Common myeloid progenitor, CD34-positive (primary cell): ENCODE data around the gene ASB4.
"Not testable (repeated sequence)": the region's sequence is repeated elsewhere in the genome, so short reads cannot be mapped to it uniquely, and the experiment has no call there.

ENCODE experiments used
- CTCF ChIA-PET: fragments of 350-600 bp; sonication (Branson Sonifier 250); formaldehyde crosslinking; loops from one replicate; lab custom pipeline; 2021; ENCODE audit warnings: antibody characterized with exemption; lab: Charles Lee
- POLR2A ChIA-PET: fragments of 350-600 bp; sonication (Branson Sonifier 250); formaldehyde crosslinking; loops from one replicate; lab custom pipeline; 2021; ENCODE audit warnings: antibody characterized with exemption; lab: Charles Lee
- DNase-seq, 3 donors: peaks; one replicate each; pipeline versions ENCODE4 v3.0.0 to v3.0.0-alpha.2; 2013
- H3K27ac ChIP-seq, 2 experiments: 1 replicate in 1 of 2; 2 replicates in 1 of 2; pipeline ENCODE4 v1.7.0; 2013; ENCODE audit warnings: inconsistent platforms in 2 of 2, low read length in 2 of 2, mild to moderate bottlenecking in 2 of 2, low read depth in 1 of 2, moderate library complexity in 1 of 2; ENCODE audit not compliant: severe bottlenecking in 2 of 2, insufficient read depth in 1 of 2, poor library complexity in 1 of 2
- H3K27me3 ChIP-seq, 5 experiments: replicated peaks in 2 of 5; 1 replicate in 3 of 5; 2 replicates in 2 of 5; pipeline versions ENCODE4 v1.6.1 to v1.7.0; 2013; ENCODE audit warnings: low read length in 4 of 5, mild to moderate bottlenecking in 2 of 5, moderate library complexity in 2 of 5, inconsistent platforms in 1 of 5; ENCODE audit not compliant: insufficient read depth in 5 of 5, control insufficient read depth in 4 of 5
- H3K36me3 ChIP-seq, 4 experiments: 1 replicate in 2 of 4; 2 replicates in 2 of 4; pipeline versions ENCODE4 v1.6.1 to v1.7.0; 2013; ENCODE audit warnings: low read length in 3 of 4, control low read depth in 1 of 4, mild to moderate bottlenecking in 1 of 4; ENCODE audit not compliant: control insufficient read depth in 4 of 4, insufficient read depth in 4 of 4
- H3K4me1 ChIP-seq, 4 experiments: 1 replicate in 3 of 4; 2 replicates in 1 of 4; pipeline versions ENCODE4 v1.6.1 to v1.7.1; 2013; ENCODE audit warnings: low read length in 3 of 4, mild to moderate bottlenecking in 3 of 4, control low read depth in 1 of 4, inconsistent platforms in 1 of 4, moderate library complexity in 1 of 4; ENCODE audit not compliant: control insufficient read depth in 4 of 4, insufficient read depth in 4 of 4; ENCODE audit errors: control extremely low read depth in 1 of 4
- H3K4me3 ChIP-seq, 7 experiments: 1 replicate in 4 of 7; 2 replicates in 3 of 7; pipeline versions ENCODE4 v1.5.1 to v1.7.0; 2013; ENCODE audit warnings: mild to moderate bottlenecking in 7 of 7, low read length in 6 of 7, moderate library complexity in 6 of 7, inconsistent platforms in 2 of 7, low read depth in 2 of 7, control low read depth in 1 of 7; ENCODE audit not compliant: insufficient read depth in 4 of 7, control insufficient read depth in 1 of 7; ENCODE audit errors: extremely low read depth in 1 of 7
- H3K9me3 ChIP-seq, 5 experiments: 1 replicate in 4 of 5; 2 replicates in 1 of 5; pipeline versions ENCODE4 v1.6.1 to v1.7.1; 2013; ENCODE audit warnings: low read length in 4 of 5, mild to moderate bottlenecking in 2 of 5, inconsistent platforms in 1 of 5, low read depth in 1 of 5, moderate library complexity in 1 of 5; ENCODE audit not compliant: control insufficient read depth in 4 of 5, insufficient read depth in 2 of 5; ENCODE audit errors: control extremely low read depth in 1 of 5
- WGBS: methylation state at CpG from one replicate; pipeline ENCODE4 v1.1.5; 2013; ENCODE audit not compliant: insufficient coverage; 5-methylcytosine and 5-hydroxymethylcytosine counted together

The ASB4 gene

GRCh38 chr7:95550546-95550945 is 64.8 kb downstream of the ASB4 start:
- Histone ChIP-seq H3K4me1 (no peaks in the 10 kb centered on the region), H3K4me3 (no peak overlapping the region), H3K27me3 (no peaks in the 10 kb centered on the region), H3K36me3 (no peaks in the 10 kb centered on the region), H3K27ac (no peak overlapping the region), H3K9me3 (no peaks in the 10 kb centered on the region)
- ChIA-PET POLR2A (no interaction called here), CTCF (no interaction called here)
- 89% methylated on average over 4 of the region's 4 CpGs for WGBS
- no peak for DNase-seq

- 97% methylated on average over 36 of the region's 45 CpGs for WGBS
- POLR2A ChIA-PET, DNase-seq, H3K36me3 ChIP-seq, H3K4me3 ChIP-seq, H3K4me1 ChIP-seq, H3K9me3 ChIP-seq, H3K27me3 ChIP-seq, H3K27ac ChIP-seq: not testable (repeated sequence)
- CTCF ChIA-PET, result interaction anchor here (0.9 to 1.0 kb wide), 2 partner anchors 9 to 40 kb away, joined by 3 to 4 read pairs; no protein-coding TSS in a partner anchor
Observed at GRCh38 chr7:95552010-95552926, 66.5 kb downstream of the ASB4 start.

GRCh38 chr7:95553939-95554338 is 68.2 kb downstream of the ASB4 start:
- WGBS, result 100% methylated on average over 1 of the region's 2 CpGs
- no peaks in the 10 kb centered on the region for H3K4me1 ChIP-seq
- H3K27me3 ChIP-seq, result no peaks in the 10 kb centered on the region
- POLR2A ChIA-PET, result no interaction called here
- H3K9me3 ChIP-seq, result no peaks in the 10 kb centered on the region
- H3K4me3 ChIP-seq, result no peak overlapping the region
- DNase-seq, result no peak
- no peaks in the 10 kb centered on the region for H3K36me3 ChIP-seq
- CTCF ChIA-PET, result no interaction called here
- no peak overlapping the region for H3K27ac ChIP-seq

- Histone ChIP-seq H3K4me1 (no peaks in the 10 kb centered on the region), H3K36me3 (no peaks in the 10 kb centered on the region), H3K4me3 (no peak overlapping the region), H3K9me3 (no peaks in the 10 kb centered on the region), H3K27ac (no peak overlapping the region), H3K27me3 (no peaks in the 10 kb centered on the region)
- DNase-seq, result no peak
- POLR2A ChIA-PET, result no interaction called here
- CTCF ChIA-PET, result interaction anchor here (2.1 to 3.0 kb wide), 2 partner anchors 11 to 130 kb away, joined by 6 to 10 read pairs; no protein-coding TSS in a partner anchor
- WGBS, result 100% methylated on average over 1 of the region's 2 CpGs
Observed at GRCh38 chr7:95556777-95557176, 71.0 kb downstream of the ASB4 start.

- H3K9me3 ChIP-seq, result no peaks in the 10 kb centered on the region
- no peak overlapping the region for H3K4me3 ChIP-seq
- H3K27ac ChIP-seq, result no peak overlapping the region
- no peaks in the 10 kb centered on the region for H3K4me1 ChIP-seq
- no peak for DNase-seq
- no peaks in the 10 kb centered on the region for H3K27me3 ChIP-seq
- ChIA-PET CTCF (interaction anchor here (1.3 to 3.0 kb wide), 2 partner anchors 13 to 34 kb away, joined by 3 to 10 read pairs; no protein-coding TSS in a partner anchor), POLR2A (no interaction called here)
- no CpG with 5 or more reads among the region's 3 CpGs for WGBS
- H3K36me3 ChIP-seq, result no peaks in the 10 kb centered on the region
Observed at GRCh38 chr7:95558864-95559263, 73.1 kb downstream of the ASB4 start.

GRCh38 chr7:95560674-95561073 is 74.9 kb downstream of the ASB4 start:
- CTCF ChIA-PET, result no interaction called here
- POLR2A ChIA-PET, result no interaction called here
- 92% methylated on average over 2 of the region's 2 CpGs for WGBS
- Histone ChIP-seq H3K4me3 (no peak overlapping the region), H3K27ac (no peak overlapping the region), H3K9me3 (no peaks in the 10 kb centered on the region), H3K36me3 (no peaks in the 10 kb centered on the region), H3K27me3 (no peaks in the 10 kb centered on the region), H3K4me1 (no peaks in the 10 kb centered on the region)
- DNase-seq, result no peak

- Histone ChIP-seq H3K9me3 (peaks cover 0 to 6% (median 0%) of the 10 kb centered on the region in 5 experiments), H3K36me3 (no peaks in the 10 kb centered on the region), H3K4me1 (no peaks in the 10 kb centered on the region), H3K27ac (no peak overlapping the region), H3K4me3 (no peak overlapping the region), H3K27me3 (no peaks in the 10 kb centered on the region)
- CTCF ChIA-PET, result interaction anchor here (1.1 kb wide), 1 partner anchor 12 kb away, joined by 4 read pairs; no protein-coding TSS in a partner anchor
- POLR2A ChIA-PET, result no interaction called here
- no peak for DNase-seq
- WGBS, result no CpG with 5 or more reads among the region's 2 CpGs
Observed at GRCh38 chr7:95569720-95570119, 84.0 kb downstream of the ASB4 start.
